IMR-90 (cell line): Measurements from ENCODE around the gene NCKAP5.

Source experiments
- BHLHE40 ChIP-seq: fragments of 150-350 bp; IDR thresholded peaks from 2 replicates; pipeline ENCODE4 v1.6.1; 2016; ENCODE audit warnings: mild to moderate bottlenecking, low read depth, low read length
- CTCF ChIP-seq: conservative IDR thresholded peaks from 2 replicates; pipeline ENCODE4 v1.5.1; 2012; ENCODE audit warnings: mild to moderate bottlenecking, low read depth, low read length, improper control_type of control experiment
- USF2 ChIP-seq: fragments of 150-350 bp; IDR thresholded peaks from 2 replicates; pipeline ENCODE4 v1.6.1; 2017; ENCODE audit warnings: mild to moderate bottlenecking, antibody characterized with exemption, low read length, low read depth

GRCh38 chr2:132891498-132891897 lies 676.8 kb downstream of the NCKAP5 start:
- TF ChIP-seq CTCF (no peak), BHLHE40 (no peak), USF2 (no peak)
